GM18861 (cell line): ENCODE results near the gene CLCNKA.
A peak's percentile ranks its signal among the peaks of the same experiment; 100 is the strongest.
"Not testable (repeated sequence)": the region's sequence is repeated elsewhere in the genome, so short reads cannot be mapped to it uniquely, and the experiment has no call there.

ENCODE experiments used
- ATAC-seq: cut with Tn5 transposase; IDR thresholded peaks from one replicate; pipeline ENCODE4 v1.9.1; 2021; ENCODE audit not compliant: unreplicated experiment

CLCNKA gene

GRCh38 chr1:16021681-16022080 is at the start of gene CLCNKA:
CLCNKA (plus strand) TSS chr1:16022036; CDS start chr1:16022620, 584 bp downstream.
- ATAC-seq, result no peak

- no peak for ATAC-seq
Measured at GRCh38 chr1:15972409-15972808, 49.4 kb upstream of the CLCNKA start.

GRCh38 chr1:15973772-15974171 is 48.1 kb upstream of the CLCNKA start:
- ATAC-seq, result no peak

GRCh38 chr1:15974855-15975254 is 47.0 kb upstream of the CLCNKA start:
- ATAC-seq, result peak; percentile 24

- ATAC-seq, result peak; percentile 42
Measured at GRCh38 chr1:15975358-15975804, 46.5 kb upstream of the CLCNKA start.

- peak; percentile 66 for ATAC-seq
Measured at GRCh38 chr1:15975805-15976680, 45.8 kb upstream of the CLCNKA start, which contains the start of gene ZBTB17. ZBTB17 (minus strand) TSS chr1:15976101; CDS start chr1:15948495, 27,606 bp downstream.

- not testable (repeated sequence) for ATAC-seq
Measured at GRCh38 chr1:15977947-15978346, 43.9 kb upstream of the CLCNKA start.

- ATAC-seq, result no peak
Measured at GRCh38 chr1:15981679-15982078, 40.2 kb upstream of the CLCNKA start.

GRCh38 chr1:15983275-15983674 is 38.6 kb upstream of the CLCNKA start:
- no peak for ATAC-seq

GRCh38 chr1:15985611-15986297 is 36.1 kb upstream of the CLCNKA start:
- ATAC-seq, result no peak

GRCh38 chr1:15988856-15989736 is 32.7 kb upstream of the CLCNKA start:
- ATAC-seq, result no peak

GRCh38 chr1:15989776-15990175 is 32.1 kb upstream of the CLCNKA start:
- ATAC-seq, result no peak

- ATAC-seq, result no peak
Measured at GRCh38 chr1:15991427-15992186, 30.2 kb upstream of the CLCNKA start.

- no peak for ATAC-seq
Measured at GRCh38 chr1:15992187-15992553, 29.7 kb upstream of the CLCNKA start.

- ATAC-seq, result no peak
Measured at GRCh38 chr1:15992582-15993500, 29.0 kb upstream of the CLCNKA start.

GRCh38 chr1:15993666-15994065 is 28.2 kb upstream of the CLCNKA start:
- no peak for ATAC-seq

GRCh38 chr1:15994081-15994480 is 27.8 kb upstream of the CLCNKA start:
- ATAC-seq, result no peak

- no peak for ATAC-seq
Measured at GRCh38 chr1:15994590-15995351, 27.1 kb upstream of the CLCNKA start.
